Muscle of leg (tissue), 11 donors: ENCODE results near the gene PRKAR1A. TPM values are rescaled to one million over a fixed set of nuclear protein-coding genes. Genes with fewer than 3 reads are reported as not detected.
A peak's percentile ranks its signal among the peaks of the same experiment; 100 is the strongest.

Experiments used
- DNase-seq: peaks from one replicate; pipeline ENCODE4 v3.0.0; 2013
- H3K27ac ChIP-seq: one replicate; pipeline ENCODE4 v1.5.1; 2013; ENCODE audit warnings: mild to moderate bottlenecking, low read length, control low read depth
- H3K27me3 ChIP-seq: one replicate; pipeline ENCODE4 v1.6.1; 2013; ENCODE audit warnings: low read length; ENCODE audit not compliant: control insufficient read depth, insufficient read depth
- H3K36me3 ChIP-seq: one replicate; pipeline ENCODE4 v1.6.1; 2013; ENCODE audit warnings: low read length; ENCODE audit not compliant: control insufficient read depth, insufficient read depth
- H3K4me1 ChIP-seq: one replicate; pipeline ENCODE4 v1.6.1; 2013; ENCODE audit warnings: low read length; ENCODE audit not compliant: control insufficient read depth, insufficient read depth
- H3K4me3 ChIP-seq: one replicate; pipeline ENCODE4 v1.5.1; 2013; ENCODE audit warnings: low read length, control low read depth
- H3K9me3 ChIP-seq: replicated peaks from 2 replicates; pipeline ENCODE4 v1.6.1; 2013; ENCODE audit warnings: low read depth, low read length; ENCODE audit not compliant: control insufficient read depth
- WGBS: methylation state at CpG from one replicate; pipeline ENCODE4 v1.1.5; 2013; ENCODE audit warnings: missing lambda C conversion rate; ENCODE audit not compliant: insufficient coverage; 5-methylcytosine and 5-hydroxymethylcytosine counted together
- polyA plus RNA-seq, 8 donors: library from polyadenylated mRNA; unstranded; fragments of 120-200 nt; gene quantifications; one replicate each; pipeline versions ENCODE4 v1.2.1 to v1.2.3, GENCODE V29; 2013; ENCODE audit warnings: inconsistent platforms in 1 of 8, low replicate concordance in 1 of 8; ENCODE audit not compliant: insufficient read length in 8 of 8, insufficient read depth in 1 of 8
- total RNA-seq: library from RNA; stranded (reverse); fragments of 120-200 nt; gene quantifications from one replicate; pipeline ENCODE4 v1.2.4, GENCODE V29; 2013

The PRKAR1A gene
- total and polyA plus RNA-seq, 9 donors: 267 to 350 (median 325) TPM

GRCh38 chr17:68539548-68540467 is 27.6 kb downstream of the PRKAR1A start:
- Histone ChIP-seq H3K9me3 (no peaks in the 10 kb centered on the region), H3K4me3 (no peak overlapping the region), H3K36me3 (peaks cover 57% of the 10 kb centered on the region), H3K4me1 (peaks cover 3% of the 10 kb centered on the region), H3K27me3 (no peaks in the 10 kb centered on the region), H3K27ac (no peak overlapping the region)
- 46% methylated on average over 14 of the region's 20 CpGs for WGBS
- peak; percentile 64 for DNase-seq

- Histone ChIP-seq H3K9me3 (no peaks in the 10 kb centered on the region), H3K27ac (no peak overlapping the region), H3K36me3 (peaks cover 49% of the 10 kb centered on the region), H3K4me1 (peaks cover 3% of the 10 kb centered on the region), H3K27me3 (no peaks in the 10 kb centered on the region), H3K4me3 (no peak overlapping the region)
- no peak for DNase-seq
- WGBS: 91% methylated on average over 4 of the region's 8 CpGs
Observed at GRCh38 chr17:68540981-68541380, 28.8 kb downstream of the PRKAR1A start.

GRCh38 chr17:68541816-68542215 is 29.6 kb downstream of the PRKAR1A start:
- 84% methylated on average over 4 of the region's 6 CpGs for WGBS
- Histone ChIP-seq H3K4me1 (peaks cover 3% of the 10 kb centered on the region), H3K9me3 (no peaks in the 10 kb centered on the region), H3K27ac (no peak overlapping the region), H3K27me3 (no peaks in the 10 kb centered on the region), H3K4me3 (no peak overlapping the region), H3K36me3 (peaks cover 46% of the 10 kb centered on the region)
- DNase-seq: no peak

GRCh38 chr17:68542698-68543463 is 30.7 kb downstream of the PRKAR1A start:
- H3K36me3 ChIP-seq: peaks cover 36% of the 10 kb centered on the region
- DNase-seq: no peak
- H3K27me3 ChIP-seq: no peaks in the 10 kb centered on the region
- H3K4me1 ChIP-seq: no peaks in the 10 kb centered on the region
- H3K4me3 ChIP-seq: no peak overlapping the region
- no peak overlapping the region for H3K27ac ChIP-seq
- 100% methylated on average over 2 of the region's 13 CpGs for WGBS
- no peaks in the 10 kb centered on the region for H3K9me3 ChIP-seq

- WGBS: 31% methylated on average over 7 of the region's 12 CpGs
- no peak overlapping the region for H3K27ac ChIP-seq
- no peaks in the 10 kb centered on the region for H3K9me3 ChIP-seq
- peaks cover 32% of the 10 kb centered on the region for H3K36me3 ChIP-seq
- DNase-seq: no peak
- no peaks in the 10 kb centered on the region for H3K4me1 ChIP-seq
- H3K4me3 ChIP-seq: no peak overlapping the region
- H3K27me3 ChIP-seq: no peaks in the 10 kb centered on the region
Observed at GRCh38 chr17:68544111-68544915, 32.1 kb downstream of the PRKAR1A start.

GRCh38 chr17:68556551-68556950 is 44.3 kb downstream of the PRKAR1A start:
- DNase-seq: no peak
- Histone ChIP-seq H3K27ac (no peak overlapping the region), H3K4me3 (no peak overlapping the region), H3K4me1 (no peaks in the 10 kb centered on the region), H3K36me3 (peaks cover 9% of the 10 kb centered on the region), H3K27me3 (no peaks in the 10 kb centered on the region), H3K9me3 (no peaks in the 10 kb centered on the region)
- 77% methylated on average over 3 of the region's 4 CpGs for WGBS

GRCh38 chr17:68559316-68559715 is 47.1 kb downstream of the PRKAR1A start:
- no CpG with 5 or more reads among the region's 1 CpG for WGBS
- DNase-seq: peak; percentile 75
- Histone ChIP-seq H3K4me1 (no peaks in the 10 kb centered on the region), H3K4me3 (no peak overlapping the region), H3K9me3 (no peaks in the 10 kb centered on the region), H3K36me3 (peaks cover 6% of the 10 kb centered on the region), H3K27me3 (peaks cover 2% of the 10 kb centered on the region), H3K27ac (peak overlapping the region; percentile 47)

- peak; percentile 84 for DNase-seq
- WGBS: no CpG with 5 or more reads among the region's 3 CpGs
- Histone ChIP-seq H3K9me3 (no peaks in the 10 kb centered on the region), H3K4me1 (no peaks in the 10 kb centered on the region), H3K36me3 (no peaks in the 10 kb centered on the region), H3K4me3 (no peak overlapping the region), H3K27ac (peak overlapping the region; percentile 20), H3K27me3 (peaks cover 2% of the 10 kb centered on the region)
Observed at GRCh38 chr17:68560966-68561720, 48.9 kb downstream of the PRKAR1A start.

- Histone ChIP-seq H3K9me3 (no peaks in the 10 kb centered on the region), H3K27me3 (peaks cover 4% of the 10 kb centered on the region), H3K4me1 (no peaks in the 10 kb centered on the region), H3K27ac (no peak overlapping the region), H3K4me3 (no peak overlapping the region), H3K36me3 (no peaks in the 10 kb centered on the region)
- DNase-seq: no peak
- WGBS: 92% methylated on average over 4 of the region's 4 CpGs
Observed at GRCh38 chr17:68562736-68563135, 50.5 kb downstream of the PRKAR1A start.
